ENCODE measurements around the gene WNT9A.

WNT9A gene

DNA sequence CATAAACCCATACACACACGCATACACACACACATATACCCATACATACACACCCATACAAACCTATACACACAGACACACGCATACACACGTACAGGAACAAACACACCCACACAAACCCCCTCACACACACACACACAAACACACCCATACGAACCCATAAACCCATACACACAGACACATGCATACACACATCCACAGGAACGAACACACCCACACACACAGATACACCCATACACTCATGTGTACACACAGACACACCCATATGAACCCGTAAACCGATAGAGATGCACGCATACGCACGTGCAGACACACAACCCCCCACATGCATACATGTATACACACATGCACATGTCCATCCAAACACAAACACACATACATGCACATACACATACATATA, 9.5 kb downstream of the WNT9A start:
- DNase-seq (no peak), ATAC-seq (no peak)
- Mint-ChIP-seq H3K4me3 (no peak overlapping the region), H3K9me3 (peaks cover 16 to 18% of the 10 kb centered on the region in 2 donors), H3K27me3 (no peaks in the 10 kb centered on the region), H3K27ac (no peak overlapping the region), H3K4me1 (peaks cover 13% of the 10 kb centered on the region)

DNA sequence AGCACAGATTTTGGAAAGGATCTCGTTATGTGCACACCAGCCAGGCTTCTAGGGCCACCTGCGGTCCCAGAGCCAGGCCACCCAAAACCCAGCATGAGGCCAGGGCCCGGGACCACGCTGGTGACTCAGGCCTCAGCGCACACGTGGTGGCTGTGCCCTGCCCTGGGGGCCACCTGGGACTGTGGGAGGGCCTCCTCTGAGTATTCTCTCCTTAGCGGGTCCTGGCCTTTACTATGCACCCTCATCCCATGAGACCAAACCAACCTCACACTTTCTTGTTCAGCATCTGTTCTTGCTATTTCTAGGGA, 9.9 kb downstream of the WNT9A start:
- no peak for DNase-seq
- no peak for ATAC-seq
- peaks cover 13% of the 10 kb centered on the region for H3K4me1 Mint-ChIP-seq
- no peaks in the 10 kb centered on the region for H3K27me3 Mint-ChIP-seq
- no peak overlapping the region for H3K4me3 Mint-ChIP-seq
- no peak overlapping the region for H3K27ac Mint-ChIP-seq
- H3K9me3 Mint-ChIP-seq: peaks cover 16 to 18% of the 10 kb centered on the region in 2 donors

DNA sequence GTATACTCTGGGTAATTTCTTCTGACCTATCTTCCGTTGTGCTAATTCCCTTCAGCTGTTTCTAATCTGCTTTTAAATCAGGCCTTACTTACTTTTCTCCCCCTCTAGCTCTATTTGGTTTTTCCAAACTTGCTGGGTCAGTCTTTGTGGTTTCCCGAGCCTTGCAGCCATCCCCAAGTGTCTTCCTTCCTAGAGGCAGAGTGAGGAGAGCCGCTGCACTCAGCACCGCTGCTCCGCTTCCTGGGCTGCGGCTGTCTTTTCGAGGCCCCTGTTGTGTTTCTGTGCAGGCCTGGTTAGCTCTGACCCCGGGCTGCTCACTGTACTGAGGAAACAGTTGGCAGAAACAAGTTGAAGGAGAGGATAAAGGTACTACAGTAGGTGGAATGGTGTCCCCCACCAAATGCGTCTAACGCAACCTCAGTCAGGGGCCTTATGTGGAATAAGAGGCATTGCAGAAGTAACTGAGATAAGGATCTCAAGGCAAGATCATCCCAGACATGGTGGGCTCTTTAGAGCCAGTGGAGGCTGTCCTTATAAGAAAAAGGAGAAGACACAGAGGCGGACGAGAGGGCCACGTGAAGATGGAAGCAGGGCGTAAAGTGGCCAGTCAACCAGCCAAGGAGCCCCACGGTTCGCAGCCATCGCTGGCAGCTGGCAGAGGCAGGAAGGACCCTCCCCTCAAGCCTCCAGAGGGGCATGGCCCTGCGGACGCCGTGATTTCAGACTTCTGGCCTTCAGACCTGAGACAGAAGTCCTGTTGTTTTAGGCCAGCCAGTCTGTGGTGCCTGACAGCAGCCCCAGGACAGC, 10.5 kb downstream of the WNT9A start:
- no peak overlapping the region for H3K4me3 Mint-ChIP-seq
- no peak overlapping the region for H3K27ac Mint-ChIP-seq
- peaks cover 17% of the 10 kb centered on the region for H3K4me1 Mint-ChIP-seq
- peaks cover 16 to 18% of the 10 kb centered on the region in 2 donors for H3K9me3 Mint-ChIP-seq
- no peaks in the 10 kb centered on the region for H3K27me3 Mint-ChIP-seq
- no peak for DNase-seq
- no peak for ATAC-seq

DNA sequence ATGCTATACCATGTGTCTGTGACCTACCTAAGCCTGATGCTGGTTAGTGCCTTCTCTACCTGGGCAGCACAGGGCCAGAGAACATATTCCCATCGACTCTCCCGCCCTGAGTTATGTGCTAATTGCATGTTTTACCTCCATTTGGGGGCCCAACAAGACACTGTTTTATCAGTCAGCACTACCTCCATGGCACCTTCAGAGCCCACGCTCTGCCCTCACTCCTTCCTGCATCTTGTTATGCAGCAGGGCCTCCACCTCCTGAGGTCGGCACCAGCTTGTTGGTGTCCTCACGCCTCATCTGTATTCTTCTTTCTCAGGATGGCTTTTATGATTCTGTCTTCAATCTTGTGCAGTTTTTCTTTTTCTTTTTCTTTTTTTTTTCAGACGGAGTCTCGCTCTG, 11.9 kb downstream of the WNT9A start:
- Mint-ChIP-seq H3K27me3 (no peaks in the 10 kb centered on the region), H3K4me3 (no peak overlapping the region), H3K27ac (no peak overlapping the region), H3K4me1 (peaks cover 31% of the 10 kb centered on the region), H3K9me3 (peaks cover 16 to 18% of the 10 kb centered on the region in 2 donors)
- ATAC-seq (no peak), DNase-seq (no peak)

DNA sequence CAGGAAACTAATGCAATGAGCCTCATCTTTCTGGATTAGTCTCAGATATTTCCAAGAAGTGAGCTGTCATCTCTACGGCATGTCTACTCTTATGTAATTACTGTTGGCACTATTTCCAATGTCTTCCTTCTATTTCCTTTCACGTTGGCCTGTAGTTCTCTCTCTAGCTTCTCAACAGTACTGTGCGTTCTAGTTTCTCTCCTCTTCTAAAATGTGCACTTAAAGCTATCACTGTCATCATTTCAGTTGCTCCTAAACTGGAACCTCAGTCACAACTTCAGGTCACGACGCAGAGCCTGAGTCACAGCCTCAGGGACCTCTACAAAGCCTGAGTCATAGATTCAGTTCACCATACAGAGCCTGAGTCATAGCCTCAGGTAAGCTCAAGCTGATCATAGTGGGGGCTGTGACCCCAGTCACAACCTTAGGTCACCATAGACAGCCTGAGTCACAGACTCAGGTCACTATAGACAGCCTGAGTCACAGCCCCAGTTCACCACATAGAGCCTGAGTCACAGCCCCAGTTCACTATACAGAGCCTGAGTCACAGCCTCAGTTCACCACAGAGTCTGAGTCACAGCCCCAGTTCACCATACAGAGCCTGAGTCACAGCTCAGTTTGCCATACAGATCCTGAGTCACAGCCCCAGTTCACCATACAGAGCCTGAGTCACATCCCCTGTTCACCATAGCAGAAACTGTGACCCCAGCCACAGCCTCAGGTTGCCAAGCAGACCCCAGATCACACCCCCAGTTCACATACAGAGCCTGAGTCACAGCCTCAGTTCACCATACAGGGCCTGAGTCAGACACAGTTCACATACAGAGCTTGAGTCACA, 13.0 kb downstream of the WNT9A start:
- Mint-ChIP-seq H3K4me3 (no peak overlapping the region), H3K9me3 (peaks cover 16 to 18% of the 10 kb centered on the region in 2 donors), H3K4me1 (peaks cover 33% of the 10 kb centered on the region), H3K27ac (peak overlapping the region in 1 of 2 donors; percentile 16), H3K27me3 (no peaks in the 10 kb centered on the region)
- peak; percentile 55 to 74 for DNase-seq
- ATAC-seq: peak; percentile 94

DNA sequence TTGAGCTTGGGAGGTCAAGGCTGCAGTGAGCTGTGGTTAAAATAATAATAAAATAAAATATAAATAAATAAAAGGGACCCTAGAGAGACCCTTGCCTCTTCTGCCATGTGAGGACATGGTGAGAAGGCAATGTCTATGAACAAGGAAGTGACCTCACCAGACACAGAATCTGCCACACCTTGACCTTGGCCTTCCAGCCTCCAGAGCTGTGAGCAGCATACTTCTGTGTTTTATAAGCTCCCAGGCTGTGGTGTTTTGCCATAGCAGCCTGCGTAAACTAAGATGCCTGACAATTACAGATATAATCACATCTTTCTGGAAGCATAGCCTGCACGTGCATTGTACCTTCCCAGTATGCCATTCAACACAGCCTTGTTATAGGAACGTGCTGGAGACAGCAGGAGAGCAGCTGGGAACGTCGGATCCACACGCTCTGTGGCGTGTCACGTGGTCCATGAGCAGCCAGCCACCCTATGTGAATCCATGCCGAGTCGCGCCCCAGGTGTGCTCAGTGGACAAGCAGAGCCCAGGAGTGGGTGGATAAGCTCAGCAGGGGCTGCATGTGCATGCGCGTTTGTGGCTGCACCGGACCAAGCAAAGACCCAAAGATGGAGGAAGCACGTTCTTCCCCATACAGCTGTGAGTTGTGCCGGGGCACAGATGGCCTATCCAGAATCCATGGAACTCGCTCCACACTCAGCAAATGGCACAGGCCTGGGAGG, 17.8 kb downstream of the WNT9A start:
- Mint-ChIP-seq H3K27me3 (no peaks in the 10 kb centered on the region), H3K4me1 (peaks cover 26% of the 10 kb centered on the region), H3K27ac (no peak overlapping the region), H3K9me3 (peaks cover 6 to 8% of the 10 kb centered on the region in 2 donors), H3K4me3 (no peak overlapping the region)
- ATAC-seq (no peak), DNase-seq (no peak)

DNA sequence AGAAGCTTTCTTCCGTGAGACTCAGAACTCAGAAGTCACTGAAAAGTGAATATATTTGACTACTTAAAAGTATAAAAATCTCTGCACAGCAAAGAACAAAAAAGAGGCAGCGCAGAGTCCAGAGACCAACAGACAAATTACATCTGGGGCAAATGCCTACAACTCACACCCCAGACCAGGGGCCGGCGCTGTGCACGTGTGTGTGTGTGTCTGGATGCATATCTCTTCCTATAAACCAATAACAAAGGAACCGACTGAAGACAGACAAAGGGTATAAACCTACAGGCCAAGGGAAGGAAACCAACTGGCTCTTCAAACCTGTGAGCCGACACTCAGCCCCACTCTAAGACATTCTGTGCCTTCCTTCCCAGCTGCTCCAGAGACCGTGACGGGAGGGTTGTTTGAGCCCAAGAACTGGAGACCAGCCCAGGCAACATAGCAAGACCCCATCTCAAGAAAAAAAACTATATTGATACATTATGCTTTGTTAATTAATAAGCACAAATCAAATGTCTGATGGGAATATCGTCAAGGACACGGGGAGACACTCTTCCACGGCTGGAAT, 18.8 kb downstream of the WNT9A start:
- no peak overlapping the region for H3K4me3 Mint-ChIP-seq
- no peaks in the 10 kb centered on the region for H3K27me3 Mint-ChIP-seq
- no peak for DNase-seq
- no peak overlapping the region for H3K27ac Mint-ChIP-seq
- H3K4me1 Mint-ChIP-seq: peaks cover 19% of the 10 kb centered on the region
- no peak for ATAC-seq
- no peaks in the 10 kb centered on the region for H3K9me3 Mint-ChIP-seq

DNA sequence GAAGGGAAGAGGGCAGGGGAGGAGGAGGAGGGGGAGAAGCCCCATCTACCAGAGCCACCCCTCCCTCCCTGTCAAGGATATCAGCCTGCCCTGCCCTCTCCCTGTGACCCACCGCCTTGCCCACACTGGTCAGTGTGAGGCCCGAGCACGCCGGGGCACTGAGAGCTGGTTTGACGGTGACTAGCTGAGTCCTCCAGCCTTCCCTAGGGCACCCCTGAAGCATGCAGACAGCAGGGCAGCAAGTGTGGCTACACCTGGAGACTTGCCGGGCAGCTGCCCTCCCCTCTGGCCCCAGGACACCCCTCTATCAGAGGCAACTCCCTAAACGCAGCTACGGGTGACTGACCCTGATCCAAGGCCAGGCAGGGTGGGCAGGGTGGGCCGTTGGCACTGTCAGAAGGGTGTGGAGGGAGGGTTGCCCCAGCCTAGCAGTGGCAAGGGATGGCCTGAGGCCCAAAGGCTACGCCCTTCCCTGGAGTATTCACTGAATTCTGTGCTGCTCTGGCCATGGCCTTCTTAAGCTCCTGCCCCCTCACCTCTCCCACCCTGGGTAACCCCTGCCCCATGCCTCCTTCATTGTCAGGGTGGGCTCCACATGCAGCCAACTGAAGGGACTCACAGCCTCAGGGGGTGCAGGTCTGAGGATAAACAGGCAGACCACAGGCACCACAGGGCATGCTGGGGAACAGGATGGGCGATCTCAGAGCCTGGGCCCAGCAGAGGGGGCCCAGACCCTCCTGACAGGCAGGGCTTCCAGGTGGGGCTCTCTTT, 19.6 kb downstream of the WNT9A start:
- Mint-ChIP-seq H3K4me1 (peaks cover 19% of the 10 kb centered on the region), H3K4me3 (no peak overlapping the region), H3K27me3 (no peaks in the 10 kb centered on the region), H3K9me3 (no peaks in the 10 kb centered on the region), H3K27ac (no peak overlapping the region)
- DNase-seq: no peak
- peak; percentile 24 for ATAC-seq

DNA sequence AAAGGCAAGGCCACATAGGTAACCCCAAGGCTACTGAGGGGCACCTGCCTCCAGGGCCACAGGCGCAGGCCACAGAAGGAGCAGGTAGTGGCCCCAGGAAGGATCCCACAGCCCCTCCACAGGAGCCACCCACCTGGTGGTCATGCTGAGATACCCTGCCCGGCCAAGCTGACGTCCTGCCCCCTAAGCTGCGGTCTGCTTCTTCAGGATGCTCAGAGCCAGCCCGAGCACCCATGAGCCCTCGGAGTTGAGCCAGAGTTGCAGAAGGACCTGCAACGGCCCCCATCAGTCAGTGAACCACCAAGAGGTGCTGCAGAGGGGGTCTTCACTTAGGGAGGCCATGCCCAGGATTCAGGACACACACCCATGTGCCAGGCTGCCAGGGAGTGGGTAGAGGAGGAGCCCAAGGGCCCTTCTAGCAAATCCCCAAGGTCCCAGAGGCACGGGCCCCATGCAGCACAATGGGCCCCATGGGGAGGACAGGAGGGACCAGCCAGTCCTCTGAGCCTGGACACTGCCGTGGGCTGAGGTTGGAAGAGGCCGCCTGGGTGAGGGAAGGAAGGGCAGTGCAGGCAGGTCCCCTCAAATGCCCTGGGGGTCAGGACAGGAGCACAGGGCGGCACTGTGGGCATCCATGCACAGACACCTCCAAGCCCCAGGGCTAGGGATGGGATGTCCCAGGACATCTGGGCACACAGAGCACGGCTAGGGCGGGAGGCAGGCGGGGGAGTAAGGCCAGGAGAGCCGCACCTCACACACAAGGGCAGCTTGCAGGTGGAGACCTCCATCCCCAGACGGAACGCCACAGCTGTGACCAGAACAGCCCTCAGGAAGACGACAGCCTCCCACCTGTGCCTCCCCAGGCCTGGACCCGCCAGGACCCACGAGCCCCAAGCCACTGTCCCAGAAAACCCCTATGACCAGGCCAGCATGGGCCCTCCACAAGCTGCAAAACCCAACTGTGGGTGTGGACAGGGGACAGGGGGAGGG, 20.5 kb downstream of the WNT9A start:
- H3K27ac Mint-ChIP-seq: no peak overlapping the region
- H3K4me3 Mint-ChIP-seq: no peak overlapping the region
- no peaks in the 10 kb centered on the region for H3K9me3 Mint-ChIP-seq
- peak; percentile 4 for ATAC-seq
- no peaks in the 10 kb centered on the region for H3K27me3 Mint-ChIP-seq
- H3K4me1 Mint-ChIP-seq: peaks cover 15% of the 10 kb centered on the region
- no peak for DNase-seq

DNA sequence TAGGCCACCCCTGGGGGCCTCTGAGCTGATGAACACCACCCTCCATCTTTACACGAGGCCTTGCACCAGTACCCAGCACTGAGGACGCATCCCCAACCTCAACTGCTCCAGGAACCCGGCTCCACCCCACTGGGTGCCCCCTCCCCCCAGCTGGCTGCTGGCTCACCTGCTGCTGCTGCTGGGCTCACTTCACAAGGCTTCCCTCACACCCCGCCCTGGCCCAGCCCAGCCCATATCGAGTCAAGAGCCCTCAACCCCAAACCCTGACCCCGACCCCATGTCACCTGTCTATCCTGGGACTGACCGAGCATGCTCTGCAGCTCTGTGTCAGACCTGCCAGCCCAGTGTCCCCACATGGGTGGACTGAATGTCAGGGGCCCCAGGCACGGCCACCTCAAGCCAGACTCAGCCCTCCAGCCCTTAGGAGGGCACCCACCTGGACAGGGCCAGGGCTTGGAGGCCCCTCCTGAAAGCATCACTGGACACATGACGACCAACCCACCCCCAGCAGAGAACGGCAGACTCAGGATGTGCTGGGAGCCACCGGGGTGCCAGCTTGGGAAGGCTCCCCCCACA, 21.4 kb downstream of the WNT9A start:
- peak overlapping the region in 1 of 2 donors; percentile 67 for H3K27ac Mint-ChIP-seq
- ATAC-seq (peak; percentile 3), DNase-seq (no peak)
- H3K4me3 Mint-ChIP-seq: no peak overlapping the region
- no peaks in the 10 kb centered on the region for H3K27me3 Mint-ChIP-seq
- no peaks in the 10 kb centered on the region for H3K9me3 Mint-ChIP-seq
- H3K4me1 Mint-ChIP-seq: peaks cover 6% of the 10 kb centered on the region

DNA sequence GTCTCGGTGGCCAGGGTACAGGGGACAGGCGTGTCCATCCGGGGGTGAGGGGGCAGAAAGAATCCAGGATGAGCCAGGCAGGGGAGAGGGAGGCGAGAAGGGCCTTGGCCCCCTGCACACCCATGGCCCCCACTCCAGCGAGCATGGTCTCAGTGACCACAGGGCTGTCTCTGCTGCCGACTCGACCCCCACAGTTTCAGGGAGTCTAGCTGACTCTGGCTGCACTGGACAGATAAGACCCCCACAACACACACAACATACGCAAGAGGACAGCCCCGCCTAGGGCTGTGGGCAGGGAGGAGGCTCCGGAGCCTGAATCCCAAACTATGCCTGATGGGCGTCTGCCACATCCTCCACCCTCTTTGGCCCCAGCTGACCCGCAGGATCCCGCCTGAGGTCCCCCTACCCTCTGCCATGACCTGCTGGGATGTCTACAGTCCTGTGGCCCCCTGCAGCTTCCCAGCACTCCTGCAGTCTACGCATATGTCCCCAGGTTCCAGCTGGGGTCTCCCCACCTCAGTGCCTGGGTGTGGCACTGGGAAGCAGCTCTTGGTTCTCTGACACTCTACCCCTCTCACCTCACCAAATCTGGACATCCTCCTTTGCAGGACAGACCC, 22.0 kb downstream of the WNT9A start:
- Mint-ChIP-seq H3K4me1 (no peaks in the 10 kb centered on the region), H3K27me3 (no peaks in the 10 kb centered on the region), H3K4me3 (no peak overlapping the region), H3K9me3 (no peaks in the 10 kb centered on the region), H3K27ac (no peak overlapping the region)
- no peak for ATAC-seq
- no peak for DNase-seq

DNA sequence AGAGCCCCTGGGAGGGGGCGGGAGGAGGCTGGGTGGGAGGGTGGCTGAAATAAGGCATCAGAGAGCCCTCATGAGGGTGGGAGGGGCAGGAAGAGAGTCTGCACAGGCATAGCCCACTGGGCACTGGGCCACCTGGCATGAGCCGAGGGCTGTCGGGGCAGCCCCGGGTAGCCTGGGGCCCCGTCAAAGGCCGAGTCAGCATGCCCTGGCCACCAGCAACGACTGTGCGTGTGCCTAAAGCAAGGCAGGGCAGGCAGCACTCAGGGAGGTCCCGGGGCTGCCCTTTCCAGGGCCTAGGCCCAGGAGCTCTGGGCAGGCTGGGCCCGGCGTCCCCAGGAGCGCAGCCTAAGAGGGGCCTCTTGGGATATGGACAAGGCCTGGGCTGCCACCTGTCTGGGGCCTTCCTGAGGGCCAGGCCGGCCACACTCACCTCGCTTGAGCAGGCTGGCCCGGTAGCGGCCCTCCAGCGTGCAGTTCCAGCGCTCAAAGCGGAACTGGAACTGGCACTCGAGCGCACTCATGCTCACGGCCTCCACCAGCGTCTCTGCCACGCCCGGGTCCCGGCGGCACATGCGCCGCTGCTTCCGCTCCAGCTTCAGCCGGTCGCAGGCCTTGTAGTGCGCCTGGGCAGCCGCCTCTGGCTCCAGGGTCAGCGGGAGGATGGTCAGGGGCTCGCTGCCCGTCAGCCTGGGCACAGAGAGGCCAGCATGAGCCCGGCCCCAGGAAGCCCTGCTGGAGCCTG, 22.7 kb downstream of the WNT9A start:
- H3K4me3 Mint-ChIP-seq: no peak overlapping the region
- H3K9me3 Mint-ChIP-seq: no peaks in the 10 kb centered on the region
- H3K27ac Mint-ChIP-seq: no peak overlapping the region
- no peaks in the 10 kb centered on the region for H3K4me1 Mint-ChIP-seq
- no peak for DNase-seq
- no peaks in the 10 kb centered on the region for H3K27me3 Mint-ChIP-seq
- ATAC-seq: no peak

All from stimulated activated naive CD8-positive, alpha-beta T cell treated with anti-CD3 and anti-CD28 coated beads, Interleukin-15, amount 100 ng/mL, for 72 hours (primary cell).